ENCODE data around the gene ZNF146.
"Not testable (repeated sequence)": the region's sequence is repeated elsewhere in the genome, so short reads cannot be mapped to it uniquely, and the experiment has no call there.

Gene ZNF146

GRCh38 chr19:36233626-36234025 lies 18.7 kb downstream of the ZNF146 start:
- in situ Hi-C loops (cut with MboI; ENCODE audit: low sequenced_read_pairs): not testable (repeated sequence)

DNA sequence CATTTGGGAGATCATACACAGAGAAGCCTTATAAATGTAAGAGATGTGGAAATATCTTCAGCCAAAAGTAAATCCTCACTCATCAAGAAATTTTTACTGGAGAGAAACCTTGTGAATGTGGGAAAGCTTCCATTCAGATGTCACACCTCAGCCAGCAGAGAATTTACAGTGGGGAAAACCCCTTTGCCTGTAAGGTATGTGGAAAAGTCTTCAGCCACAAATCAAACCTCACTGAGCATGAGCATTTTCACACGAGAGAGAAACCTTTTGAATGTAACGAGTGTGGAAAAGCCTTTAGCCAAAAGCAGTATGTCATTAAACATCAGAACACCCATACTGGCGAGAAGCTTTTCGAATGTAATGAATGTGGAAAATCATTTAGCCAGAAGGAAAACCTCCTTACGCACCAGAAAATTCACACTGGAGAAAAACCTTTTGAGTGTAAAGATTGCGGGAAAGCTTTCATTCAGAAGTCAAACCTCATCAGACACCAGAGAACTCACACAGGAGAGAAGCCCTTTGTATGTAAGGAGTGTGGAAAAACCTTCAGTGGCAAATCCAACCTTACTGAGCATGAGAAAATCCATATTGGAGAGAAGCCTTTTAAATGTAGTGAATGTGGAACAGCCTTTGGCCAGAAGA lies 21.5 kb downstream of the ZNF146 start:
- in situ Hi-C loops (cut with MboI; ENCODE audit: low sequenced_read_pairs): no loop called here

- in situ Hi-C loops (cut with MboI; ENCODE audit: low sequenced_read_pairs): no loop called here
Measured at GRCh38 chr19:36236946-36237310, 22.0 kb downstream of the ZNF146 start.

GRCh38 chr19:36244066-36244465 lies 29.2 kb downstream of the ZNF146 start:
- in situ Hi-C loops (cut with MboI; ENCODE audit: low sequenced_read_pairs): no loop called here

DNA sequence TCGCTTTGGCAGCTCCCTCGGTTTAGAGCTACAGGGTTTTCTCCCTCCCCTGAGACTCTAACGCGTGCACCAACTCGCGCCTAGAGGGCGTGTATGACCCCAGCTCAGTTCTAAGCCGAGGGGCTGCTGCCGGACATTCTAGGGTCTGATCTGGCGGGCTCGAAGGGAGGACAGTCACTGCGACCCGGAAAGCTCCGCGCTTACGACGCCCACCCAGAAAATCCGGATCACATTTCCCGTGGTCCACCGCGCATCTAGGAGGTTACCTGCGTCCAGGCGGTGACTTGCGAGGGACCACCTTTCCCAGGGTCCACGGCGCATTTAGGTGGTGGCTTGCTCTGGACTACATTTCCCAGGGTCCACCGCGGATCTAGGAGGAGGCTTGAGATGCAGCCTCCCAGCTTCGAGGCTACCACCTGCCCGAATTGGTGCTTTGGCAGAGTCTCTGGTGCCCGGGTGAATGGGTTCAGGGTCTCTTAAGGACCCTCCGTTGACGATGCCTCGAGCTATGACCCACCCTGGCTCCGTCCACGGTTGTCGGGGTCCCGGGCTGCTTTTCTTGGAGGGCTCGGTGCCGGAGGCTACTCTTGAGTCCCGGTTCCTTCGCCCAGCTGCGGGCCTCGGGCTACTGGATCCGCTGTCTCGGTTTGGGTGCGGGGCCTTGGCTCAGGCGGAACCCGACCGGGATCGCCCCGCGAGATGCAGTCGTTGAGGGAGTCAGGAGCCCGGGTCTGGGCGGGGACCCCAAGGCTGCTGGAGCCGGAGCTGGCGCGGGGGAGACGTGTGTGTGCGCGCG lies 30.5 kb downstream of the ZNF146 start:
- in situ Hi-C loops (cut with MboI; ENCODE audit: low sequenced_read_pairs): no loop called here

GRCh38 chr19:36246006-36246481 lies 31.1 kb downstream of the ZNF146 start:
- in situ Hi-C loops (cut with MboI; ENCODE audit: low sequenced_read_pairs): no loop called here

GRCh38 chr19:36252047-36252446 lies 37.1 kb downstream of the ZNF146 start:
- in situ Hi-C loops (cut with MboI; ENCODE audit: low sequenced_read_pairs): no loop called here

DNA sequence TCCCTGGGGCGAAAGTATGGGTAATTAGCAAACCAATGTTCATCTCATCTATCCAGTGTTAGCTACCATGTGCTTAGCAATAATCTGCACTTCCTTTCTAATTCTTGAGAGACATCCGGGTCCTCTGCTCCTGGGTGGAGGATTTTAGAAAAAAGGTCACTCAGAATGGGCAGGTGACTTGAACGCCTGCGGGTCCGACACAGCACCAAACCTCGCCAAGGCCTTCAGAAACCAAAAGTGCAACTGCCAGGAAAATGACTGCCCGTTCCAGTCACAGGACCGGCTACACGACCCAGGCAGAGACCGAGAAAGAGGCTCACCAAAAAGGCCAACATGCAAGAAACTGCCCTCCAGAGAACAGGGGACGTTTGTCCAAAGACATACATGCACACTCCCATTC lies 39.9 kb downstream of the ZNF146 start:
- in situ Hi-C loops (cut with MboI; ENCODE audit: low sequenced_read_pairs): no loop called here

DNA sequence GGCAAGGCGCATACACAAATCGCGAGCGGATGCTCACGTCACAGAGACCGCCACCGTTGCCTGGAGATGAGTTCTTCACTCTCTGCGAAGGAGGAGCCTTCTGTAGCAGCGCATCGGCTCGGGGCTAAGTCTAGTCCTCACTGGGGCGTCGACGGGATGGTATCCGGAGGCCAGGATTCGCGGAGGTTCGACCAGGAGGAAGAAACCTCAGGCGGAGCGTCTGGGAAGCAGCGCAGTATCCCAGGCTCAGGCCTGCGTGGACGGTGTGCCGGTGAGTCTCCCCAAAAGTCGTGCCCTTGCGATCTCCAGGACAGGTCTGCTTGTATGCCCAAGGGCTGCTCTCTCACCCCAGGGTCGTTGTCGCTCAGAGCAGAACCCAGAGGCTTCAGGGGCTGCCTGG lies 40.4 kb downstream of the ZNF146 start:
- in situ Hi-C loops (cut with MboI; ENCODE audit: low sequenced_read_pairs): no loop called here

DNA sequence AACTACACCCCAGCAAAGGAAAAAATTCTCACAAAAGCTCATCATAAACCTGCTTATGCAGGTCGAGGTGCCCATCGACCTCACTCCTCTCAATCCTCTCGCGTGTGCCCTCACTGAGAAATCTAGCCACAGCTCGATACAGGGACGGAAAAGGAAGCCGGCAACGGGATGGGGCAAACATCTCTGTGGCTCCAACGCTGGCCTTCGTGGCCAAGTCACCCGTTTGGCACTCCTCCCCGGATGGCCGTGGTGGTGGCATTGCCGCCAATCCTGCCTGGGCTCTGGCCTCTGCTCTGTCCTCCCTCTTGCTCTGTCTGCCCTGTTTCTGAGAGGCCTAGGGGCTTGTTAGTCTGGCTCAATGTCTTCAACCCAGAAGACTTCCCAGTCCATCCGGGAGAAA lies 41.2 kb downstream of the ZNF146 start:
- in situ Hi-C loops (cut with MboI; ENCODE audit: low sequenced_read_pairs): no loop called here

GRCh38 chr19:36256853-36257519 lies 42.1 kb downstream of the ZNF146 start:
- in situ Hi-C loops (cut with MboI; ENCODE audit: low sequenced_read_pairs): no loop called here

- in situ Hi-C loops (cut with MboI; ENCODE audit: low sequenced_read_pairs): no loop called here
Measured at GRCh38 chr19:36257520-36257876, 42.6 kb downstream of the ZNF146 start.

DNA sequence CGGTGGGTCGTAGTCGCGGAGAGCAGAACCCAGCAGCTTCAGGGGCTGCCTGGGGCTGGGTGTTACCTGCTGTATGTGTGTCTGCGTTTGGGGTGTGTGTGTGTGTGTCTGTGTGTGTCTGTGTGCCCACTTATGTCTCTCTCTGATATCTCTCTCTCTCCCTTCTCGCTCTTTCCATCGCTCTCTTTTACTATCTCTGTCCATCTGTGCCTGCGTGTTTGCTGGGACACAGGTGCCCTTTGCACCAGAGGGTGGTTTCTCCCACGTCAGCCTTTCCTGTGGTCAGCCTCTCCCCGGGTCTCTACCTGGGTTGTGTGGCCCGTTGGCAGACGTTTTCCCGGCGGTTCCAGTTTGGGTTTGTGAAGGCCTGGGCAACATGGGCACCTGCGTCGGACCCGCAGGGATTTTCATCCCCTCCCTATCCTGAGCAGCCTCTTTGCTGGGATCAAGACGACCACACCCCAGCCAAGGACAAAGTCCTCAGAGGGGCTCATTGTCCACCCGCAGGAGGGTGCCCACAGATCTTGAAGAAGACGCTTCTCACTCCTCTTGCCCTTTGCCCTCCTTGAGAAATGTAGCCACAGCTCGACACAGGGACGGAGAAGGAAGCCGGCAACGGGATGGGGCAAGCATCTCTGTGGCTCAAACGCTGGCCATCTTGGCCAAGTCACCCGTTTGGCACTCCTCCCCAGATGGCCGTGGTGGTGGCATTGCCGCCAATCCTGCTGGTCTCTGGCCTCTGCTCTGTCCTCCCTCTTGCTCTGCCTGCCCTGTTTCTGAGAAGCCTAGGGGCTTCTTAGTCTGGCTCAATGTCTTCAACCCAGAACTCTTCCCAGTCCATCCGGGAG lies 43.3 kb downstream of the ZNF146 start:
- in situ Hi-C loops (cut with MboI; ENCODE audit: low sequenced_read_pairs): no loop called here

- in situ Hi-C loops (cut with MboI; ENCODE audit: low sequenced_read_pairs): no loop called here
Measured at GRCh38 chr19:36259211-36259610, 44.3 kb downstream of the ZNF146 start.

DNA sequence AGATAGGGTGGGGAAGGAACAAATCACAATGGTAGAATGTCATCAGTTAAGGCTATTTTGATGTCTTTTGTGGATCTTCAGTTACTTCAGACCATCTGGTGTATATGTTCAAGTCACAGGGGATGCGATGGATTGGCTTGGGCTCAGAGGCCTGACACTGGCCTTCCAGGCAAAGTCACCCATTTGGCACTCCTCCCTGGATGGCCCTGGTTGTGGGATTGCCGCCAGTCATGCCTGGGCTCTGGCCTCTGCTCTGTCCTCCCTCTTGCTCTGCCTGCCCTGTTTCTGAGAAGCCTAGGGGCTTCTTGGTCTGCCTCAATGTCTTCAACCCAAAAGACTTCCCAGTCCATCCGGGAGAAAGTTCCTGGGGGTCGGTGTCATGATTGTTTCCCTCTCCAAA lies 50.2 kb downstream of the ZNF146 start:
- in situ Hi-C loops (cut with MboI; ENCODE audit: low sequenced_read_pairs): no loop called here

- in situ Hi-C loops (cut with MboI; ENCODE audit: low sequenced_read_pairs): no loop called here
Measured at GRCh38 chr19:36265856-36266374, 51.0 kb downstream of the ZNF146 start.

GRCh38 chr19:36266375-36266961 lies 51.6 kb downstream of the ZNF146 start:
- in situ Hi-C loops (cut with MboI; ENCODE audit: low sequenced_read_pairs): no loop called here

DNA sequence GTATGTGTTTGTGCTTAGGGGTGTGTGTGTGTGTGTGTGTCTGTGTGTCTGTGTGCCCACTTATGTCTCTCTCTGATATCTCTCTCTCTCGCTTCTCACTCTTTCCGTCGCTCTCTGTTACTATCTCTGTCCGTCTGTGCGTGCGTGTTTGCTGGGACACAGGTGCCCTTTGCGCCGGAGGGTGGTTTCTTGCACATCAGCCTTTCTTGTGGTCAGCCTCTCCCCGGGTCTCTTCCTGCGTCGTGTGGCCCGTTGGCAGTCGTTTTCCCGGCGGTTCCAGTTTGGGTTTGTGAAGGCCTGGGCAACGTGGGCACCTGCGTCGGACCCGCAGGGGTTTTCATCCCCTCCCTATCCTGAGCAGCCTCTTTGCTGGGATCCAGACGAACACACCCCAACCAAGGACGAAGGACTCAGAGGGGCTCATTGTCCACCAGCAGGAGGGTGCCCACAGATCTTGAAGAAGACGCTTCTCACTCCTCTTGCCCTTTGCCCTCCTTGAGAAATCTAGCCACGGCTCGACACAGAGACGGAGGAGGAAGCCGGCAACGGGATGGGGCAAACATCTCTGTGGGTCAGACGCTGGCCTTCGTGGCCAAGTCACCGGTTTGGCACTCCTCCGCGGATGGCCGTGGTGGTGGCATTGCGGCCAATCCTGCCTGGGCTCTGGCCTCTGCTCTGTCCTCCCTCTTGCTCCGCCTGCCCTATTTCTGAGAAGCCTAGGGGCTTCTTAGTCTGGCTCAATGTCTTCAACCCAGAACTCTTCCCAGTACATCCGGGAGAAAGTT lies 52.3 kb downstream of the ZNF146 start:
- in situ Hi-C loops (cut with MboI; ENCODE audit: low sequenced_read_pairs): no loop called here

DNA sequence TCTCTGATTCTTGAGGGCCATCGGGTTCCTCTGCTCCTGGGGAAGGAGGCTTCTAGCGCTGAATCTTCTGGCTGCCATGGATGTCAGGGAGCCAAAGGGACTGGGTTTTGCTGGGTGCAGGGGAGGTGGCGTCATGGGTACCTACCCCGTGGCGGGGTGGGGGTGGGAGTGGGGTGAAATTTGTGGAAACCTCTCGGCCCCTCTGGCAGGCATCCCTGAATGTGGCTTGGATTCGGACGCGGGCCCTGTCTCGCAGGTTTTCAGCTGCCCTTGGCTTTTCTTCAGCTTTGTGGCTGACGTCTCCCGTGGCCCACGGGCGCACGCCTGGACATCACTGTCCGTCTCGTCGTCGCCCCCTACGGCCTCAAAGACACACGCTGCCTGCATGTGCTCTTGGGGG lies 53.2 kb downstream of the ZNF146 start:
- in situ Hi-C loops (cut with MboI; ENCODE audit: low sequenced_read_pairs): not testable (repeated sequence)

GRCh38 chr19:36268591-36268990 lies 53.7 kb downstream of the ZNF146 start:
- in situ Hi-C loops (cut with MboI; ENCODE audit: low sequenced_read_pairs): not testable (repeated sequence)
